ENCODE results near the gene FSIP1.

FSIP1 gene

DNA sequence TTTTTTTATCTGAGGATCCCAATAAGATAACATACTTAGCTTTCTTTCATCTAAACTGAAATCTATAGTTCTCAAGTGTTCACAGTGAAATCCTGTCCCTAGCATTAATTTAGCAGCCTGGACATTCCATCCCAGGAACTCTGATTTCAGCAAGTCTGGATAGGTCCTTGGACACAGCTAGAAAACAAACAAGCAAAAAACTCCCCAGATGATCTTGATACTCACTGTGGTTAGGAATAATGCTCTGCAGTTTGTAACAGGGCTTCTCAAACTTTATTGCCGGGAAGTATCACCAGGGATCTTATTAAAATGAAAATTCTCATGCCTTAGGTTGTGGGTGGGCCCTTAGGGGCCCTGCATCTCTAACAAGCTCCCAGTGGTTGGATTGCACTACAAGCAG is 177.5 kb downstream of the FSIP1 start:
- no peak overlapping the region for H3K4me3 ChIP-seq (ENCODE audit: control insufficient read depth, low read depth, low read length)
- DNase-seq (ENCODE audit: low read depth) = no peak
- TF ChIP-seq CTCF (IDR thresholded peaks at IDR 0.05; ENCODE audit: control insufficient read depth, insufficient read depth, low read depth, low read length, missing control alignments) = no peak

DNA sequence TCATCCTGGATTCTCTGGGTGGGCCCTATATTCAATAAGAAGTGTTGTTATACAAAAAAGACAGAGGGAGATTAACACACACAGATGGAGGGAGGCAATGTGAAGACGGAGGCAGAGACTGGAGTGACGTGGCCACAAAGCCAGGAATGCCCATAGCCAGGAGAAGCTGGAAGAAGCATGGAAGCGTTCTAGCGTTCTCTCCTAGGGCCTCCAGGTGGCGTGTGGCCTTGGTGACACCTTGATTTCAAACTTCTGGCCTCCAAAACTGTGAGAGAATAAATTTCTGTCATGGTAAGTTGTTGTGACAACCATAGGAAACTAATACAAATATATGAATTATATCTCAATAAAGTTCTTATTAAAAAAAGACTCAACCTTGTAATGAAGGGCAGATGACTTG is 180.5 kb downstream of the FSIP1 start:
- H3K4me3 ChIP-seq (ENCODE audit: control insufficient read depth, low read depth, low read length) = no peak overlapping the region
- no peak for DNase-seq (ENCODE audit: low read depth)
- TF ChIP-seq CTCF (IDR thresholded peaks at IDR 0.05; ENCODE audit: control insufficient read depth, insufficient read depth, low read depth, low read length, missing control alignments) = peak; percentile 15

- no peak overlapping the region for H3K4me3 ChIP-seq (ENCODE audit: control insufficient read depth, low read depth, low read length)
- DNase-seq (ENCODE audit: low read depth) = peak; percentile 40
- no peak for TF ChIP-seq CTCF (IDR thresholded peaks at IDR 0.05; ENCODE audit: control insufficient read depth, insufficient read depth, low read depth, low read length, missing control alignments)
These were observed 182.8 kb downstream of the FSIP1 start for GRCh38 chr15:39599871-39600270.

DNA sequence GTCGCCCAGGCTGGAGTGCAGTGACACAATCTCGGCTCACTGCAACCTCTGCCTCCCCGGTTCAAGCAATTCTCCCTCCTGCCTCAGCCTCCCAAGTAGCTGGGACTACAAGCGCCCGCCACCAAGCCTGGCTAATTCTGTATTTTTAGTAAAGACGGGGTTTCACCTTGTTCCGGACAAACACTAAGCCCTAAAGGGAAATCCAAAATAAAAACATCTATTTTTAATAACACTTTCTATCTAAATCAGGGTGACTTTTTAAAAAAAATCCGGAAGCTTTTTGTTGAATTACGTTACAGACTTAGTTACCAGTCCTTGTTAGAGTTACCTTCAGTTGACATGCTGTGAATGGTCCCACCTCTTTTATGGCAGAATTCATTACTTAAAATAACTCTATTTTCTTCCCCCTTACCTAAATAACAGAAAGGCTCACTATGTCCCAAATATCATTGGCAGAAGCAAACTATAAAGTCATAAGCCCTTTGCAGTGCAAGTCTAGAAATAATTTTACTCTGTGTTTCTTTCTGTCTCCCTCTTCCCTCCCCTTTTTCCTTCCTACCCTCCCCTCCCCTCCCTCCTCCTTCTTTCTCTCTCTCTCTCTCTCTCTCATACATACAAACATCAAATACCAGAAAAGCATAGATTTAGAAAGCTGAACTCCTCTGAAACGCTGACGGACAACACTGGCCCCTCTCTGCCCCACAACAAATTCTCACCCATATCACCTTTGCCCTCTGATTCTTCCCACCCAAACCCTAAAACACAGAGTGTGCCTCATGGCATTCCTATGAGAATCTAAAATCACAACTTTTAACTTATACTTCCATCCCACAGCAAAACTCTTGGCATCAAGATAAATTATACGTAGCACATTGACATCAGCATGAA is 183.4 kb downstream of the FSIP1 start:
- TF ChIP-seq CTCF (IDR thresholded peaks at IDR 0.05; ENCODE audit: control insufficient read depth, insufficient read depth, low read depth, low read length, missing control alignments) = no peak
- DNase-seq (ENCODE audit: low read depth) = peak; percentile 64

GRCh38 chr15:39598186-39598850 is 184.3 kb downstream of the FSIP1 start:
- H3K4me3 ChIP-seq (ENCODE audit: control insufficient read depth, low read depth, low read length) = no peak overlapping the region
- TF ChIP-seq CTCF (IDR thresholded peaks at IDR 0.05; ENCODE audit: control insufficient read depth, insufficient read depth, low read depth, low read length, missing control alignments) = no peak
- DNase-seq (ENCODE audit: low read depth) = peak; percentile 94

More for the DNA sequence above, 183.4 kb downstream of the FSIP1 start:
- H3K4me3 ChIP-seq (ENCODE audit: control insufficient read depth, low read depth, low read length) = no peak overlapping the region; the same call in 1 of the 2 replicates

GRCh38 chr15:39597751-39598185 is 184.9 kb downstream of the FSIP1 start:
- no peak overlapping the region for H3K4me3 ChIP-seq (ENCODE audit: control insufficient read depth, low read depth, low read length)
- peak; percentile 97 for DNase-seq (ENCODE audit: low read depth)
- no peak for TF ChIP-seq CTCF (IDR thresholded peaks at IDR 0.05; ENCODE audit: control insufficient read depth, insufficient read depth, low read depth, low read length, missing control alignments)
